ENCODE data around the gene LYVE1. TPM values are rescaled to one million over a fixed set of nuclear protein-coding genes. Genes with fewer than 3 reads are reported as not detected.

LYVE1 gene
- polyA plus RNA-seq, 2 of the 4 experiments (the other 2 are of a cell fraction) = 0.04 TPM; not detected in 1

GRCh38 chr11:10544491-10545465 is 23.7 kb downstream of the LYVE1 start (continued):
- TF ChIP-seq POLR2AphosphoS2 (conservative IDR thresholded peaks at IDR 0.05; ENCODE audit: low read length) (no peak), MAZ (IDR thresholded peaks at IDR 0.05; ENCODE audit: borderline replicate concordance, low read depth, low read length) (no peak), REST (IDR thresholded peaks at IDR 0.05) (no peak), RFX5 (IDR thresholded peaks at IDR 0.05) (no peak)

GRCh38 chr11:10543782-10544181 is 24.7 kb downstream of the LYVE1 start:
- no peak overlapping the region for H3K4me2 ChIP-seq
- FAIRE-seq = no peak
- H3K27ac ChIP-seq = no peak overlapping the region
- 88% methylated on average over 14 of the region's 14 CpGs for WGBS (ENCODE audit: missing lambda C conversion rate)
- TF ChIP-seq SMC3 (IDR thresholded peaks at IDR 0.05) = no peak
- no peak for TF ChIP-seq RCOR1 (IDR thresholded peaks at IDR 0.05; ENCODE audit: low read depth, low read length)
- no peak for TF ChIP-seq EHMT2 (IDR thresholded peaks at IDR 0.05; ENCODE audit: low read depth)
- no peak for TF ChIP-seq EP300 (IDR thresholded peaks at IDR 0.05)
- TF ChIP-seq ESRRA (IDR thresholded peaks at IDR 0.05; ENCODE audit: borderline replicate concordance, low read length) = no peak
- no peak for TF ChIP-seq REST (IDR thresholded peaks at IDR 0.05)
- no peak for TF ChIP-seq HOXB13 (CRISPR knock-in tag; IDR thresholded peaks at IDR 0.05; ENCODE audit: low read depth)
- TF ChIP-seq NR3C1 (IDR thresholded peaks at IDR 0.05) = no peak
- TF ChIP-seq HES2 (IDR thresholded peaks at IDR 0.05) = no peak
- no peak for TF ChIP-seq GATA3 (IDR thresholded peaks at IDR 0.05; ENCODE audit: borderline replicate concordance)
- TF ChIP-seq CHD4 (IDR thresholded peaks at IDR 0.05; ENCODE audit: borderline replicate concordance) = no peak
- no peak for TF ChIP-seq TFCP2L1 (CRISPR knock-in tag; IDR thresholded peaks at IDR 0.05)
- TF ChIP-seq ZSCAN20 (CRISPR knock-in tag; IDR thresholded peaks at IDR 0.05) = no peak
- TF ChIP-seq FOXS1 (CRISPR knock-in tag; IDR thresholded peaks at IDR 0.05) = no peak
- no peak for DNase-seq (ENCODE audit: low read depth in 1 of 2, low spot score in 1 of 2)
- ATAC-seq = no peak
- no peaks in the 10 kb centered on the region for H3K9me3 ChIP-seq
- CTCF ChIA-PET = interaction anchor here (0.6 to 2.4 kb wide), 2 partner anchors 14 to 22 kb away, joined by 3 to 9 read pairs; no protein-coding TSS in a partner anchor
- H3K4me3 ChIP-seq = no peak overlapping the region
- peaks cover 13% of the 10 kb centered on the region for H3K4me1 ChIP-seq
- POLR2A ChIA-PET = no interaction called here
